ENCODE measurements around the gene GPBP1L1.

GRCh38 chr1:45682942-45683341 lies 3.4 kb downstream of the GPBP1L1 start:
- TF ChIP-seq, protein P1, sequence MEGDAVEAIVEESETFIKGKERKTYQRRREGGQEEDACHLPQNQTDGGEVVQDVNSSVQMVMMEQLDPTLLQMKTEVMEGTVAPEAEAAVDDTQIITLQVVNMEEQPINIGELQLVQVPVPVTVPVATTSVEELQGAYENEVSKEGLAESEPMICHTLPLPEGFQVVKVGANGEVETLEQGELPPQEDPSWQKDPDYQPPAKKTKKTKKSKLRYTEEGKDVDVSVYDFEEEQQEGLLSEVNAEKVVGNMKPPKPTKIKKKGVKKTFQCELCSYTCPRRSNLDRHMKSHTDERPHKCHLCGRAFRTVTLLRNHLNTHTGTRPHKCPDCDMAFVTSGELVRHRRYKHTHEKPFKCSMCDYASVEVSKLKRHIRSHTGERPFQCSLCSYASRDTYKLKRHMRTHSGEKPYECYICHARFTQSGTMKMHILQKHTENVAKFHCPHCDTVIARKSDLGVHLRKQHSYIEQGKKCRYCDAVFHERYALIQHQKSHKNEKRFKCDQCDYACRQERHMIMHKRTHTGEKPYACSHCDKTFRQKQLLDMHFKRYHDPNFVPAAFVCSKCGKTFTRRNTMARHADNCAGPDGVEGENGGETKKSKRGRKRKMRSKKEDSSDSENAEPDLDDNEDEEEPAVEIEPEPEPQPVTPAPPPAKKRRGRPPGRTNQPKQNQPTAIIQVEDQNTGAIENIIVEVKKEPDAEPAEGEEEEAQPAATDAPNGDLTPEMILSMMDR (conservative IDR thresholded peaks at IDR 0.05; ENCODE audit: low read depth, low read length) = no peak
- TF ChIP-seq, protein P2, sequence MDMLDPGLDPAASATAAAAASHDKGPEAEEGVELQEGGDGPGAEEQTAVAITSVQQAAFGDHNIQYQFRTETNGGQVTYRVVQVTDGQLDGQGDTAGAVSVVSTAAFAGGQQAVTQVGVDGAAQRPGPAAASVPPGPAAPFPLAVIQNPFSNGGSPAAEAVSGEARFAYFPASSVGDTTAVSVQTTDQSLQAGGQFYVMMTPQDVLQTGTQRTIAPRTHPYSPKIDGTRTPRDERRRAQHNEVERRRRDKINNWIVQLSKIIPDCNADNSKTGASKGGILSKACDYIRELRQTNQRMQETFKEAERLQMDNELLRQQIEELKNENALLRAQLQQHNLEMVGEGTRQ (IDR thresholded peaks at IDR 0.05; ENCODE audit: low read depth, low read length) = no peak
- TF ChIP-seq BHLHE40 (IDR thresholded peaks at IDR 0.05; ENCODE audit: low read depth, low read length) = no peak
- TF ChIP-seq RFX5 (IDR thresholded peaks at IDR 0.05; ENCODE audit: low read depth, low read length) = no peak
- no peak for TF ChIP-seq POLR2A (IDR thresholded peaks at IDR 0.05; ENCODE audit: low read depth, low read length)
- no peak for TF ChIP-seq MAFK (IDR thresholded peaks at IDR 0.05; ENCODE audit: low read depth, low read length)
- no peak for TF ChIP-seq SMC3 (IDR thresholded peaks at IDR 0.05; ENCODE audit: low read depth, low read length)
- TF ChIP-seq RCOR1 (IDR thresholded peaks at IDR 0.05; ENCODE audit: insufficient replicate concordance, low read length) = no peak
- no peak for TF ChIP-seq MXI1 (IDR thresholded peaks at IDR 0.05; ENCODE audit: borderline replicate concordance, low read depth, low read length)
- TF ChIP-seq NFE2L2 (IDR thresholded peaks at IDR 0.05; ENCODE audit: low read depth, low read length) = no peak
- TF ChIP-seq CEBPB (IDR thresholded peaks at IDR 0.05; ENCODE audit: low read depth, low read length) = no peak
- no peak for TF ChIP-seq MAZ (IDR thresholded peaks at IDR 0.05; ENCODE audit: borderline replicate concordance, low read depth, low read length)
- no peak for TF ChIP-seq RAD21 (IDR thresholded peaks at IDR 0.05; ENCODE audit: low read length)
